ENCODE results near the gene PHF10.

PHF10 gene

DNA sequence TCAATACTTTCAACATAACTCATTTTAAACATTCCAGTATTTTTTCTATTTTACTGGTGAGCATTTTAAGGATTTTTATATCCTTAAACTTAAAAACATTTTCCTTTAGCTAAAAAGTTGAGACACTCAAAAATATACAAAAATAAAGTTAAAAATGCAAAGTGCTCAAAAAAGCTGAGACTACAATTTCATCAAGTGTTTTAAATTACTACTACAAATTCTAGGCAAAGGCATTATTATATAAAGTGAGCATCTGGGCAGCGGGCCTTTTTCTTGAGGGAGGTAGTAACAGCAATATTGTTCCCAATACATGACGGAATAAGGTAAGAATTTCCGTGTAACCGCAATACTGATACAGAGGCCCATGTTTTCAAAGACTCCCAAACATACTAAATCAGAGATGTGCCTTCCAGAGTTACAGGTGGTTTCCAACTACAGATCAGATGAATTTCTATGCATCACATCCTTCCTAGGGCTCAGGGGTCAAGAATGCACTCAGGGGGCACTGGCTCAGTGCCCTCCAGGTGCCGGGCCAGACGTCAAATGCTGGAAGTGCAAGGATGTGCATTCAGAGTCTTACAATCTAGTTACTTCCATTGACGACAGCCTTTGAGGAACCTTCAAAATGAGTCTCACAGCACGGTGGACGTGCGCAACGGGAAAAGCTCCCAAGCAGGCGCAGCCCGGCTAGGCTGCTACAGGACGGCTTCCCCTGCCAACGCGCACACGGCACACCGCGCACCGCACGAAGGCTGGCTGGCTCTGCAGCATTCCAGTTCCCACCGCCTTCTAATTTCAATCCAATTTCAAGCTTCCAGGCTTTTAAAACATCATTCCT is 1.7 kb downstream of the PHF10 start:
- peak; percentile 78 for DNase-seq

DNA sequence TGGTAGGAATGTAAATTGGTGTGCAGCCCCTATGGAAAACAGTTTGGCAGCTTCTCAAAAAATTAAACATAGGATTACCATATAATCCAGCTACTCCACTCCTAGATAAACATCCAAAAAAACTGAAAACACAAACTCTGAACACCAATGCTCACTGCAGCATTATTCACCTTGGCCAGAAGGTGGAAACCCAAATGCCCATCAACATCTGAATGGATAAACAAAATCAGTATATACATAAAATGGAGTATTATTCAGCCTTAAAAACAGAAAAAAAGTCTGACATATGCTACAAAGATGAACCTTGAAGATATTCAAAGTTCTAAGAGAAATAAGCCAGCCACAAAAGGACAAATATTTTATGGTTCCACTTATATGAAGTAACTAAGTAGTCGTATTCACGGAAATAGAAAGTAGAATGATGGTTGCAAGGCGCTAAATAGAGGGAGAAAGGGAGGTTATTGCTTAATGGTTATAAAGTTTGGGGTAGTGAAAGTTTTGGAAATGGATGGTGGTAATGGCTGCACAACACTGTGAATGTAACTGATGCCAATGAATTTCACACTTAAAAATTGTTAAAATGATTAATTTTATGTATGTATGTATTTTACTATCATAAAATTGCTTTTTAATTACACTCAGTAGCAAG is 4.0 kb downstream of the PHF10 start:
- DNase-seq: no peak

DNA sequence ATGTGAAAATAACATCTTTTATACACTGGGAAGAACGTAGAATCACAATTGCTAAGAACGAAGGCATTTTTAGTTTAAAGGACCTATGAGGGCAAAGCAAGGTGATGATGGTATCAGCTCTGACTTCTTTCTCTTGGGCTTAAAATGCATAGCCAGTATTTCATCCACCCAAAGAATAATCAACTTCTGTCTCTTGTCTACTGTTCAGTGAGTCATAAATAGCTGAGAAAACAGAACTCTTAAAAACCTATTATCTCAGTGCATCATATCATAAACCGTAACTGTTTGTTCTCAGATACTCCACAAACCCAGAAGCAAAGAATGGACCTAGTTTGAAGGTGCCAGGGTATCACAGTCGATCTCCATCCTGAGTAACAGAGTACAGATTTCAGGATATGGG is 5.2 kb downstream of the PHF10 start:
- no peak for DNase-seq

DNA sequence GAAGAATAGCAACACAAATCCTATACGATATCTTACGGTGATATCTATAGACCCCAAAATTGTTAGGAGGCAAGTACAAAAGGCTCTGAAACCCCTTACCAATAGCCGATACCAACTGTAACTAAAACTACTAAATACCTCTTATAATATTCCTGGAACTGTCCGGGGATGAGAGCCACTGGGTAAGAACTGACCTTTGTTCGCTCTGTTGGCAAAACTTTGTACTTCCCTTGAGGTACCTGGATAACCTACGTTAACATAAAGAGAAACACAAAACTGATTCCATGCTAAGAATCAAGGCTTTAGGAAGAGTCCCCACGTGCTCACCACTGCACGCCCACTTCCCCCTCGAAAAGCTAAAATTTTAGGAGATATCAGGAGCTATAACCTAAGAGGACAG is 9.7 kb downstream of the PHF10 start:
- DNase-seq: no peak

DNA sequence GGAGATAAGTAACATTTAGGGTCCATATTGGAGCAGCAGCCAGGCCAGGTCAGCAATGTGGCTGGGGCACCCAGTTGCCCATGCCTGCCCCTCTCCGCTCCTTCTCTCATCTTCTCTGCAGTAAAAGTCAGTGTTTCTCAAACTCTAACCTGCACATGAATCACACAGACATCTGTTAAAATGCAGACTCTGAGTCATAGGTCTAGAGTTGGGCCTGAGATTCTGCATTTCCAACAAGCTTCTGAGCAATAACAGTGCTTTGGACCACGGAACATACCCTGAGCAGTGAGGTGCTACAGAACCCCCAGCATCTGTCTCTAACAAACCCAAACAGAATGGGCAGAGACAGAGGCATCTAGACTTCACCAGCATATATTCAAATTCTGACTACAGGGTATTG is 10.1 kb downstream of the PHF10 start:
- DNase-seq: no peak

DNA sequence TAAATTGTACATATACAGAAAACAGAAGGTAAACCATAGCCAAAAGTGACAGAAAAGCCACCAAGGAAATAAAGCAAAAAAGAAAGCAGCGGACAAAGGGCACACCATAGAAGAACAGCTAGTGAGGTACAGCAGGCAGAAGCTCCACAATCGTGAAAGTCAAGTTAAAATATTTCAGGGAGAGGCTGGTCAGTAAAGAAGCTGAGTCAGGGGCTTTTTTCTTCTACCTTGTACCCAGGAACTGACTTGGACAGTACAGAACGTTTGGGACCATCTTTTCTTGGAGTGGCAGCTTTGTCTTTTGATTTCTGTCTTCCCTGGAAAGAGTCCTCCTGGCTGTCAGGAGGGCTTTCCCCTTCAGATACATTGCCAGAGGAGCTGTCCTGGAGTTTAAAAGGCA is 14.3 kb downstream of the PHF10 start:
- no peak for DNase-seq

DNA sequence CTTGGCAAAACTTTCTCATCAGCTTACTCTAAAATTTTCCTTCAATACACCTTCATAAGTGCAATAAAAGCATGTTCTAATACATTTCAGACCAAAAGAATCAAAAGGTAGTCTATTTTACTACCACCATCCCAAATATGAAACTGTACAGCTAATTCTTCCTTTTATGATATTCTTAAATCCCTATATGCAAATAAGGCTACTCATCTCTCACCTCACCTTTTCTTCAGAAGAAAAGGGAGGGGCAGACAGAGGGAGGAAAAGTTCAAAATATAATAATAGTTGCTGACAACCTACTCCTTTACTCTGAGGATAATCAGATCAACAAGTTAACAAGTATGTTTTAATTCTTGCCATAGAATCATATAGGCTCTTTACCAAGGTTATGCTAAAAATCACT is 15.0 kb downstream of the PHF10 start:
- no peak for DNase-seq

- peak; percentile 83 for DNase-seq
Observed at GRCh38 chr6:169707772-169708171, 16.5 kb downstream of the PHF10 start.

DNA sequence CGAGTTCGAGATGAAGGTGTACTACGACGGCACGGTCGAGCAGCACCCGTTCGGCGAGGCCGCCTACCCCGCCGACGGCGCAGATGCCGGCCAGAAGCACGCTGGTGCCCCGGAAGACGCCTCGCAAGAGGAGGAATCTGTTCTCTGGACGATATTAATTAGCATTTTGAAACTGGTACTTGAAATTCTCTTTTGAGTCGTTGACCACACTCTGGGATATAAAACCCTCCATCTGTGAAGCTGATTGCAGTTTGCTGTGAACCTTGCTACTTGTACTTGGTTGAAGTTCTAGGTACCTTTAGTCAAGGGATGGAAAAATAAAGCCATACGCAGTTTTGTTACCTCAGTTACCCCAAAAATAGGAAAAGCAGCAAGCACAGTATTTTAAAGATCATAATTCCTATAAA is 21.5 kb downstream of the PHF10 start:
- DNase-seq: no peak

GRCh38 chr6:169701954-169702839 is 22.1 kb downstream of the PHF10 start, which contains the start of the genes C6orf120 and WDR27:
Gene C6orf120 (plus strand): TSS chr6:169702126. CDS start chr6:169702460, 334 bp downstream.
Gene WDR27 (minus strand): TSS chr6:169702029. CDS start chr6:169689005, 13,024 bp downstream.
- peak; percentile 97 for DNase-seq

- peak; percentile 49 for DNase-seq
Observed at GRCh38 chr6:169701311-169701953, 22.9 kb downstream of the PHF10 start.

- DNase-seq: peak; percentile 6
Observed at GRCh38 chr6:169700296-169700695, 24.0 kb downstream of the PHF10 start.

GRCh38 chr6:169697115-169697514 is 27.2 kb downstream of the PHF10 start:
- DNase-seq: peak; percentile 4

GRCh38 chr6:169695131-169695530 is 29.2 kb downstream of the PHF10 start:
- no peak for DNase-seq

DNA sequence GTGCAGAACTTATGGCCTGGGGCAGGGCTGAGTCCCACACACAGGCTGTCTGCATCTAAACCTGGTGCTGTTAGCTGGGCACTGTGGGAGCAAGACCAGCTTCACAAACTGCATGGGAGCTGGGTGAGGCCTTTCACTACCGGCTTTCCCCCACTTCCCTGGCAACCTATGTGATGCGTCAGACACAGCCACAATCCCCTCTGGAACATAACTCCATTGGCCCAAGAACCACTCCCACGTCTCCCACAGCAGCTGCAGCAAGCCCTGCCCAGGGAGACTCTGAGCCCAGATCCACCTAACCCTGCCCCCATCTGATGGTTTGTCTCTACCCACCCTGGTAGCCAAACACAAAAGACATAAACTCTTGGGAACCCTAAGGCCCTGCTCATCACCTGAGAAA is 31.8 kb downstream of the PHF10 start:
- DNase-seq: no peak

GRCh38 chr6:169691260-169691659 is 33.0 kb downstream of the PHF10 start:
- no peak for DNase-seq

DNA sequence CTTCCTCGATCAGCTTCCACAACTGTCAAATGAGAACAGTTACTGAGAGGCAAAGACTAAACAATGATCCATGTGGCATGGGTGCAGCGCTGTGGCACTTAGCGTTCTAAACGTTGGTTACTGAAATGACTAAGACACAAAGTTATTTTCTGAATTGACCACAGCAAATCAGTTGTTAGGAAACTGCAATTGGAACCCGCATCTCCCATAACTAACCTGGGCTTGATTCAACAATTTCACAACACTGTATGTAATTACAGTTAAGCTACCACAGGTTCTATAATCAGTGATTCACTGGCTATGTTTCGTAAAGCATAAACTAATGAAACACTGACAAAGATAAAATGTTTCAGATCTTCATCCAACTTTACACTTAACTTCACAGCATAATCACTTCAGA is 35.0 kb downstream of the PHF10 start:
- no peak for DNase-seq

GRCh38 chr6:169685860-169686259 is 38.4 kb downstream of the PHF10 start:
- no peak for DNase-seq

DNA sequence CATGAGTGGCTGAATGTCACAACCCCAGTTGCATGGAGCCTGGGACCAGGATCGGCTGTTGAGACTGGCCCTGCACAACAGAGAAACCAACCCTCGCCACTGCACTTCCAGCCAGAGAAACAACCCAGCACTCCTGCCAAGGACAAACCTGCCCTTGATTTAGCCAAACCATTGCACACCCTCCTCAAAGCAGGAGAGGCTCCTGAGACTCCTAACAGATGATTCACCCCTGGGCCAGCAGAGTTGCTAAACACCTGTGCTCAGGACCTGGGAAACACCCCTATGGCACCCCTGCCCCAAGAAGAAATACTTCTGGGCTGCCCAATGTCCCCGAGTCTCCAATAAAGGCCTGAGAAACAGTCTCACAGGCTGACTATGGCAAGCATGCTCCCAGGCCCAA is 40.2 kb downstream of the PHF10 start:
- no peak for DNase-seq

- no peak for DNase-seq
Observed at GRCh38 chr6:169678342-169678741, 46.0 kb downstream of the PHF10 start.

- DNase-seq: no peak
Observed at GRCh38 chr6:169677096-169677495, 47.2 kb downstream of the PHF10 start.

GRCh38 chr6:169675011-169675410 is 49.3 kb downstream of the PHF10 start:
- DNase-seq: no peak

GRCh38 chr6:169671563-169671962 is 52.7 kb downstream of the PHF10 start:
- DNase-seq: no peak

All from OCI-M1 (cell line).